GM19240 (cell line): ENCODE measurements around the gene UGT1A5.

Experiments
- DNase-seq: peaks from one replicate; pipeline ENCODE4 v3.0.0; 2011; ENCODE audit warnings: low spot score; ENCODE audit not compliant: insufficient read length

Gene UGT1A5

DNA sequence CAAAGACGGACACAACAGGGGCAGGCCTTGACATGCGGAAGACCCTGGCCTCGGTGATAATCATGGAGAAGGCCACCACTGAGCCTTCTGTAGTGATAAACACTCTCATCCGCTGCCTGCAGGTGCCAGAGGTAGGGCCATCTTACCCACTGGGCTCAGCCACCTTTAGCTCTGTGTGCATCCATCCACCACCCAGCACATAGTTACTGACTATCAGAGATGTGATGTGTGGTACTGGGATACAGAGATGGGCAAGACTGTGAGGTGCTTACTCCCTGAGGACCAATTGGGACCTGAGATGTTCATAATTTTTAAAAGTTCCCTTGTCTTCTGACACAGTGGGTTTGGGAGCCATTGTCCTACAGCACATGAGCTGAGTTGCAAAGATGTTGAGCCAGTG lies 67.0 kb downstream of the UGT1A5 start:
- no peak for DNase-seq

DNA sequence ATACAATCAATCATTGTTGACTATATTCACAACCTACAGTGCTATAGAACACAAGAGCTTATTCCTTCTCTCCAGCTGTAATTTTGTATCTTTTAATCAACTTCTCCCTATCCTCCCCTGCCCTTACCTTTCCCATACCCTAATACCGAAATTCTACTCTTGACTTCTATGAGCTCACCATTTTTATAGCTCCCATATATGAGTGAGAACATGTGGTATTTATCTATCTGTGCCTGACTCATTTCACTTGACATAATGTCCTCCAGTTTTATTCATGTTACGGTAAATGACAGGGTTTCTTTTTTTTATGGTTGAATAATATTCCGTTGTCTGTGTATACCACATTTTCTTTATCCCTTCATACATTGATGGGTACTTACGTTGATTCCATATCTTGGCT lies 68.1 kb downstream of the UGT1A5 start:
- no peak for DNase-seq

DNA sequence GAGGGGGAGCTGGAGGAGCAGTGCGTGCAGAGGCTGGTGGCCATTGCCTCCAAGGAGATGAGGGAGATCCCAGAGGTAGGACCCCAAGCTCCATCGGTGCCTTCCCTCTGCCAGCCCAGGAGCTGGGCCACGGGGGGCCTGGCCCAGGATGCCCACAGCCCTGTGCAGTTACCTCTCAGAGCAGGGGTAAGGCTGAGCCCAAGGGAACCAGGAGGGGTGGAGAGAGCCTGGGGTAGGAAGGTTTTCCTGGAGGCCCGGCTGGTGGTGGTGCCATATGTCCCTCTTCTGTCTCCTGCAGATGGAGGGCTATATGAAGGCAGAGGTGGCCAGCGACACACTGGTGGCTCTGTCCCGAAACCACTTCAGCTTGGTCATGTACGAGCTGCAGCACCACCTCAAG lies 76.8 kb downstream of the UGT1A5 start:
- DNase-seq: no peak

DNA sequence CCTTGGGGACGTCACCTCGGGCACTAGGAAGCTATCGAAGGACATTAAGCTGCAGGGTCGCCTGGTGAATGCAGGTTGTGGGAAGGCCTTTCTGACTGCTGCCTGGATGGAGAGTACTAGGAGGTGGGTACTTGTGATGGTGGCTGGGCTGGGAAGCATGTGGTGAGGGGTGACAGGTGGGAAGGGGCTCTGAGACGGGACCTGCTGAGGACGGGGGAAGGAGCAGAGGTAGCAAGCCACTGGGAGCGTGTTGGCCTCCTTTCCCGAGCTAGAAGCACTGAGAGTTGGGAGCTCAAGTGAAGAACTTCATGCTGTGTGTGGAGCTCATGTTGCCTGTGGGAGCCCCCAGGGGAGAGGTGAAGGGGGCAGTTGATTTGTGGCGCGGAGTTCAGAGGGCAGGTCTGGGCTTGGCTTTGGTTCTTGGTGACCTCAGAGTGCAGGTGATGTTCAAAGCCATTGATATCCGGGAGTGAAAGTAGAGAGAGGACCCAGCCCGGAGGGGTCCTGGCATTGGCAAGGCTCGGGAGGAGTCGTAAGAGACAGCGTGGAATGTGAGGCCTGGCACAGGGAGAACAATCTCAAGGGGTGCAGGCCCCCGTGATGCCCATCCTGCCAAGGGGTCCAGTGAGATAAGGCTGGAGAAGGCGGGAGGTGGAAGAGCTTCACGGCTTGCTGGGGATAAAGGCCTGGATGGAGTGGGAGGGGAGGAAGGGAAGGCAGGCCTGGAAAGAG lies 78.6 kb downstream of the UGT1A5 start:
- DNase-seq: no peak

DNA sequence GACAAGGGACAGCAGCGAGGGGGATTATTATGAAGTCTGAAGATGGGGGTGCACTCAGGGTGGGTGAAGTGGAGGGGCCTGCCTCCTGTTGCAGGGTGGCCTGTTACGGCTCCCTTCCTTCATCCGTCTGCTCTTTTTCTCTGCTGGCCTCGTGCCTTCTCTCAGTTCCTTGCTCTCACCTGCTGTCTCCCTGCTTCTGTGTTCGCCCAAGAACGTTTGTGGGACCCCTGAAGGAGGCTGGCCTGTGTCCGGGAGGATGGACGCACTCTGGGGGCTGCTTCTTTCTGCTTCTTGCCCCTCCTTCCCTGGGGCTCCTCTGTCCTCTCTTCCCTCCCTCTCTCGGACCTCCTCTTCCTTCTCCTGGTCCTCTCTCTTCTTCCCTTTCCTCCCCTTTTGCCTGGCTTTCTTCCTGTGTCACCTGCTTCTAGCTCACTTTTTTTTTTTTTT lies 79.2 kb downstream of the UGT1A5 start:
- no peak for DNase-seq

DNA sequence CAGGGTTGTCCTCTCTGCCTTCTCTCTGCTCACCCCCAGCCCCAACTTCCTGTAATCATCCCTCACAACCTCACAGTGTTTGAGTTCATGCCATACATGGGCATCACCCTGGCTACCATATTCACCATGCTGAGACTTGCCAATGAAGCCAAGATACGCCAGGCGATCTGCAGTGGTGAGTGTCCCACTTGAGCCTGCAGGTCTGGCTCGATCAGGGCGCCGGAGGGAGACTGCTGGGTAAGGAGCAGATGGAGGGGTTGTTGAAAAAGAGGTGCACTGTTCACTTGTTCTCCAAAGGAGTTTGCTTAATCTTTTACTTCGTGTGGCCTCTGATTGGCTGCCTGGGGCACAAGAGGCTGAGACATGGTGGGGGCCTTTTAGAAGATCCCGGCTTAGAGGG lies 80.0 kb downstream of the UGT1A5 start:
- no peak for DNase-seq

DNA sequence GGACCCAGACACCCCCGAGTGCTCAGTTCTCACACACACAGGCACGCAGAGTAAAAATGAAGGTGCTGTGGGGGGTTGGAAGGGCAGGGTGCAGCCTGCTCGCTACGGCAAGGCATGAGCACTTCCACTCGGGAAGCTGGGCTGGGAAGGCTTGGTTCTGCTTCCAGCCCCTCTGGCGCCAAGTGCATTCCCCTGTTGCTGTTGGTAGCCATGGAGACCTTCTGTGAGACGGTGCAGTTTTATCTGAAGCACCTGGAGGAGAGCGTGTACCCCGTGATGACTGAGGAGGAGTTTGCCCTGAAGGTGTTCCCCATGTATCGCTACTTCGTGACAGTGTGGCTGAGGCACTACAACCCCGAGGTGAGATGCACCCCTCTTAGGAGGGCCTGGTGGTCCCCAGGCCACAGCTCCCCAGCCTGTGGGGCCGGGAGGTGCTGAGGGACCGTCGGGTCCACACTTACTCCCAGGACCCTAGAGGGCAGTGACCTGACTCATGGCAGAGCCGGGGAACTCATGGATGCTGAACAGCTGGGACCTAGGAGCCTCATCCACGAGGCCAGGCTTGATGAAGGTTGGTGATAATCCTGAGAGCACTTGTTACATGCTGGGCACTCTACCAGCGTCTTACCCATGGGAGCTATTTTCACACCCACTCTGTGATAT lies 80.9 kb downstream of the UGT1A5 start:
- no peak for DNase-seq

DNA sequence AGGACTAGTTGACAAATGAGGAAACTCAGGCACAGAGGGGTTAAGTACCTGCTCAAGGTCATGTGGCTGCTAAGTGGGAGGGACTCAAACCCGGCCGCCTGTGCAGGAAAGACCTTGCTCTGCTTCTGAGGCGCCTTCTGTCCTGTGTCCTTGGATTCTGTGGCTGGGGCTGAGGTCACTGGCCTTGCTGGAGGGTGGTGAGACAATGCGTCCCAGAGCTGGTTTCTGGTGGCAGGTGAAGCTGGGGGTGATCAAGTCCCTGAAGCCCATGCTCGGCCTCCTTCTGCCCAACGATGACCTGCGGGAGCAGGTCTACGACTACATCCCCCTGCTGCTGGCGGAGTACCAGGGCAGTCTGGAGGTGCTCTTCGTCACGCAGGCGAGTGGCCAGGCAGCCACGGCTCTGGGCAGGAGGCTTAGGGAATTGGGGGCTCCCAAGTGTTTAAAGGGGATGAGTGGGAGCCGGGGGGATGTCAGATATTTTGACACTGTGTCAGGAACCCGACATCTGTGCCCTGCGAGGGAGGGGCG lies 81.5 kb downstream of the UGT1A5 start:
- DNase-seq: no peak

DNA sequence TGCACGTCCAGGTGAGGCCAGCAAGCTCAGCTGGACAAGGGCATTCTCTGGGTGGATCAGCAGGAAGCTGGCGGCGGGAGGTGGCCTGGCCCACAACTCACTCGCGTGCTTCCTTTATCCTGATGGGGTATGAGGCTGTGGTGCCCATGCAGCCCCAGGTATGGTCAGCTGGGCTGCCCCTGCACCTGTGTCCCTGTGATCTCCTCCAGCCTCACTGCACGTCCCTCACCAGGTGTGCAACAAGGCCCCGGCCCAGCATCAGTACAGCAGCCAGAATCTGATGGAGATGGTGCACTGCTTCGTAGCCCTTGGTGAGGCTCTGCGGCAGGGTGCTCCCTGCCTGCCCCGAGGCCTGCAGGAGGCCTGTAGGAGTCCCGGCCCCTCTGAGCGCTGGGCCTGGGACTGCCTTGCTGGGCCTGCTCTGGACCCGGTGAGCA lies 83.0 kb downstream of the UGT1A5 start:
- DNase-seq: no peak

DNA sequence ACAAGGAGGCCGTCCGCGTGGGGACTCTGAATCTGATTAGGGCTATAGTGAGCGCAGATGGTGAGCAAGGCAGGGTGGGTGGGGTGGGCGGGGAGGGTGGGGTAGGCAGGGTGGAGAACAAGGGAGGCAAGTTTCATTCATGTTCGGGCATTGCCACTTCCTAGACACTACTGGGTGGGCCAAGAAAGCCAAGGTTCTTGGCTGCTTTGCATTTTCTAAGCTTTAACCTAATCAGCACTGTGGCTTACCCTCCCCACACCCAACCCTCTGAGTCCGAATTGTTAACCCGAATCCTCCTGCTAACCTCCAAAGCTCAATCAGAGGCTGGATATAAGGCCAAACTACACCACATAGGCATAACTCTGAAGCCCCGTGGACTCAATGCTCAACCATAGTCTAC lies 83.5 kb downstream of the UGT1A5 start:
- no peak for DNase-seq

DNA sequence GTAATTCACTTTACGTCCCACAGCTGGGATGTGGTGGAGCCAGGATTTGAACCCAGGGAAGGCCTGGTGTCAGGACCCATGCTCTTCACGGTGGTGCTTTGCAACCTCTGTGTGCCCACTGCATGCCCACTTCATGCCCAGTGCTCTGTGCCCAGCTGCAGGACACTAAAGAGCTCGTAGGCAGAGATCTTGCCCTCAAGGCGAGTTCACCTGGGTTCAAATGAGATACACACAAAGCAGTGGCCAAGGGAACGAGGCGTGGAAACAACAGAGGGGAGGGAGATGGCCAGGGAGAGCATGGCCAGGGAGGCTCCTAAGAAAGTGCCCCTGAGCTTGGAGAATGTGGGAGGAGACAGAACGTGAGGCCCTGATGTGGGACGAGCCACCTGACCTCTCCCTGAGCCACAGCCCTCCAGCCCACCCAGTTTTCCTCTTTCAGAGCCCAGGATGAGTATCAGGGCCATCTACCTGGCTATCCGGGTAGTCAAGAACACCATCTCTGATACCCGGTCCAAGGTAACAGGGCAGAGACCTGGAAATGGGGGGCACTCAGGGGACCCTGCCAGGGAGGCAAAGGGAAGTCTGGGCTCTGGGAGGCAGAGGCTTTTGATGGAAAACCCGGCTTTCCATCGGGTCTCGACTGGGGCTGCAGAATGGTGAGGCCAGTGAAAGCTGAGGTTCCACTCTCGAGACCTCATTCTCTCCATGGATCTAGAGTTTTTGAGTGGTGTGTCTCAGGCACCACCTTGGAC lies 85.8 kb downstream of the UGT1A5 start:
- DNase-seq: no peak

DNA sequence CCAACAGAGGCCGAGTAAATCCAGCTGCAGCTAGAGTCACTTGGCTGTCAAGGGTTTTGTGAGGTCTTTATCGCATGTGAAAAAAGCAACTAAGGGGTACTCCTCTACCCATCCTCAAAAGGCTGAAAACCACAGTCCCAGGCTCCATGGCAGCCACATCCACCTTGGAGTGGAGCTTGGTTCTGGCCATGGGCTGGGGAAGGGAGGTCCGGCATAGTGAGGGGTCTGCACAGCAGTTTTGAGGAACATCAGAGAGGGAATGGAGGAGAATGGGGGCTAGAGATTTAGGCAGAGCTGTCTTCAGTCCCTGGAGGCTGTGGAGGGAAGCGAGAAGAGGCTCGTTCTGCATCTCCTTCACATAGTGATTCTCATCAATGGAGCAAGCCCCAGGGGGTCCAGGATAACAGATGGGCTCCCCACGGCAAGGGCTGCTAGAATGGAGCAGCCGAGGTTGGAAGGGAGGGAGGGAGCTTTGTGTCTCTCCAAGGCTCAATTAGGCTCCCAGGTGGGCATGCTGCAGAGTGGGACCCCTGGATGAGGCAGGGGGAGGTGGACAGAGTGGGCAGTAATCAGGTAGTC lies 86.5 kb downstream of the UGT1A5 start:
- no peak for DNase-seq

DNA sequence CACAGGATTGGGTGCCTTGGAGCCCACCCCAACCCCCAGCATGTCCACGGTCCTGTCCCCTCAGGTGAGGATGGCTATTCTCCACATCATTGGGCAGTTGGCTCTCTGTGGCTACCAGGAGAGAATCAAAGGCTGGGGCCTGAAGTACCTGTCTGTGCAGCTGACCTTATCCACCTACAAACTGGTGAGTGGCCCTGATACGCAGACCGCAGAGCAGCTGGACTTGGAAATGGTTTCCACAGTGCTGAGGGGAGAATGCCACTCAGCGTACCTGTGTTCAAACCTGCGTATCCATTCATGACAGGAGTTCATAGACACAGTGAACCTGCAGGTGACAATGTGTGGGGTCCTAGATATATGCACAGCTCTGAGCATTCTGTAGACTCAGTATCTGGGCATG lies 87.0 kb downstream of the UGT1A5 start:
- DNase-seq: no peak

DNA sequence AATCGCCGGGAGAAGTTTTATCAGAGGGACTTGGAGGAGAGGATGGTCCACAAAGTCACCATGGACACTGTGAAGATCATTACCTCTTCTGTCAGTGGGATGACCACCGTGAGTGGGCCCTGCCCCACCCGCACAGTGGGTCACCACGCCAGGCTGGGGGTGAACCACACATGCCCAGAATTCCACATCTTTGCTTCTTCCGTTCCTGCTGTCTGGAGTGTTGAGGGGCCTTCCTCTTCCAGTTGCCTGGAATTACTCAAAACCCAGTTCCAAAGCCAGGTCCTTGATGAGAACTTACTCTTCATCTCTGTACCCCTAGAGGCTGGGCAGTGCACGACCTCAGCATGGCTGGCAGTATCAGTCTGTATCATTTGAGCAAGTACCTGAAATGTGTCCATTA lies 87.5 kb downstream of the UGT1A5 start:
- DNase-seq: no peak

DNA sequence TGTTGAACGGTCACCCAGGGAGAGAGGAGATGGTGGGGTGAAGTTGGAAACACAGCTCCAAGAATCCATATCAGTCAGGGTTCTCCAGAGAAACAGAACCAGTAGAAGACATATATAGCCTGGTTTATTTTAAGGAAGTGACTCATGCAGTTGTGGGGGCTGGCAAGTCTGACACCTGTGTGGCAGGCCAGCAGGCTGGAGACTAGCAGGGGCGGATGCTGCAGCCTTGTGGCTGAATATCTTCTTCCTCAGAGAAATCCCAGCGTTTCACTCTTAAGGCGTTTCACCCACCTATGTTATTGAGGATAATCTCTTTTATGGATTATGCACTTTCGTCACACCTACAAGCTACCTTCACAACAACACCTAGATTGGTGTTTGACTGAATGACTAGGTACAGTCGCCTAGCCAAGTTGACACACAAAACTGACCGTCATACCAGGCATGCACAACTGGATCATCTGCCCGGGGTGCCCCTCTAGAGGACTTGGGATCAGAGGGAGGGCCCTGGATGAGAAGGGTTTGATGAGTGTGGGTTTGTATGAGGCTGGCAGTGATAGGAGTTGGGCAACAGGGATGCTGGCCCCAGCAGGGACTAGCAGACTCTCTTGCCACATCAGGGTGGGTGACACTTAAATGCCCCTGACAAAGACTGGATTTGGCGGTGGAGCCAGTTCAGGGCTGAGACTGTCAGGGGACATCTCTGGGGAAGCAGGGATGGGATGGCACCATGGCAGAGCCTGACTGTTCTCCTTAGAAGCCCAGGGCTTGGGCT lies 88.8 kb downstream of the UGT1A5 start:
- no peak for DNase-seq

DNA sequence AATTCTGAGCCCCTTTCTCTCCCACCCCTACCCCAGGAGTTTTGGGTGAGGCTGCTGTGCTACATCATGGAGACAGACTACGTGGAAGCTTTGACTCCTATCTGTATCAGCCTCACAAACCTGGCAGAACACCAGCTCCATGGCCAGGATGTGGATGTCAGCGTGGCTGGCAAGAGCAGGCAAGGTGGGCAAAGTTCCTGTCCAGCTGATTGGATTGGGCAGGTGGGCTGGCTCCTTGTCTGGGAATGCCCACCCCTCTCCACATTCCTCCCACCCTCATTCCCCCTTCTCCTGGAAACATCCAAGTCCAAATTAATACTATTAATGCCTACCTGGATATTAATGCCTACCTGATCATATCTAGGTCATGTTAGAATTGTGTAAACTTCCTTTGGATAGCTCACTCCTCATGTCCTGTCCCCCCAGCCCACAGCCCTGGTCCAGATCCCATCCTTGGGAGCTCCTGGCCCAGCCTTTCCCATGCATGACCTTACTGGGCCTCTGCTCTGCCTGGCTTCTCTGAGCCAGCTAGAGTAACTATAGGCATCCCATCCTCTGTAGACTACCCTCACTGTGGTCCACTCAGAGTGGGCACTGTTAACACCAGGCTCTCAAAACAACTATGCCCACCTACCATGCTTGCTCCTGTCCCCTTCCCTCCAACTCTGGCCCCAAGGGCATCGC lies 89.6 kb downstream of the UGT1A5 start:
- DNase-seq: no peak

DNA sequence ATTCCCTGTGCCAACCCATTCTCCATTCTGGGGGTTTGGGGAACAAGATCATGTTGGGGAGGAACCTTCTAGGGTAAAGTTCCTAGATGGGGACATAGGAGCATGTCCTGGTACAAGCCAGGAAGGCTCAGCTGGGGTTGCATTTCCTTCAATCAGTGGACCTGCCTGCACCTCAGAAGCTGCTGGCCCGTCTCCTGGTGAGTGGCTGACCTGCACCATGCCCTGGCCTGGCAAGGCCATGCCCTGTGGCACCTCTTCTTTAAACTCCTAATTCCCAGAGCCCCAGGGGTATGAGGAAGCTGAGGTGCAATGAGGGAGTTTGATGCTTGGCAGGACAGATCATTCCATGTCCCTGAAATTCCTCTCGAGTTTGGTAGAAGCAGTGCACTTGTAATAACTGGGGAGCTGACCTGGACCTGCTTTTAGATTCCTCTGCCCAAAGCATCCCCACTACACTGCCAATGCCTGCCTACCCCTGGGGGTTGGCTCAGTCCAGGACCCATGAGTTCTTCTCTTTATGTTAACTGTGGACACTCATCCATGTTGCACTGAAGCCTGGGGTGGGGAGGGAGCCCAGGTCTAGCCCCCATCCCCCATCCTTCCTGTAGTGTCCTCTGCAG lies 90.7 kb downstream of the UGT1A5 start:
- no peak for DNase-seq

DNA sequence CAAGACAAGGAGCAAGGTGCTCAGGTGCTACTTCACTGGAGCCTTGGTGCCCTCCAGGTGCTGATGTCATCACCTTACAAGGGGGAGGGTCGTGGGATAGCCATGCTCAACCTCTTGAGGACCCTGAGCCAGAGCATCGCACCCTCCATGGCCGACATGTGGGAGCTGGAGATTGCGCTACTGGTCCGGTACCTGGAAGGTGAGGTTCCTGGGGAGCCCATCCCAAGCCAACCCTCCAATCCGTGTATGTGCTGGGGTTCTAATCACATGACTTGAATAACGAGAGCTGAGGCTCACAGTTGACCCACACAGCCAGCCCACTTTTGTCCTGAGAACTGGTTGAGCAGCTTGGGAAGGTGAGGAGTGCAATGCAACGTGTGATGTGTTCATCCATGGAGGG lies 91.3 kb downstream of the UGT1A5 start:
- no peak for DNase-seq

DNA sequence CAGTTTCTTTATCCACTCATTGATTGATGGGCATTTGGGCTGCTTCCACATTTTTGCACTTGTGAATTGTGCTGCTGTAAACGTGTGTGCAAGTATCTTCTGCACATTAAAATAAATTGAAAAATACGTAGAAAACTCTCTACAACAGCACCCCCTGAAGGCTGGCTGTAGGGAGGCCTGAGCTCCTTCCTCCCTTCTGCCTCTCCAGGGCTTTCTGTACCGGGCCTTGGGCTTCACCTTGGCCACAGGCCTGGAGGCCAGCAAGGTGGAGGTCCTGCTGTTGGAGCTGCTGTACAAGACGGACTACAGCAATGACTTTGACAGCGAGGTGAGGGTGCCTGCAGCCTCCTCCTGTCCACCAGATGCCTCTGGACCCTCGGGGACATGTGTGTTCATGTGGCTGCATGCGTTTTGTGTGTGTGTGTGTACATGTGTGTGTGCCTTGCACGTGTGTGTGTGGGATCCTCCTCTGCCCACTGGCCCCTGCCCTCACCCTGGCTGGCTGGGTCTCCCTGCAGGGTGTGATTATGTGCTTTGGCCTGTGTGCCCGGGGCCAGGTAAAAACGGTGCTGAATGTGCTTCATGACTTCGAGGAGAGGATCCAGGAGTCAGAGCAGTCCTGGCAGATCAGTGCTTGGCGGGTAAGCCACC lies 94.6 kb downstream of the UGT1A5 start:
- DNase-seq: no peak
